GM18511 (cell line): Measurements from ENCODE around the gene ZNF512B.
"Not testable (repeated sequence)": the region's sequence is repeated elsewhere in the genome, so short reads cannot be mapped to it uniquely, and the experiment has no call there.

ENCODE experiments used
- ATAC-seq: cut with Tn5 transposase; IDR thresholded peaks from one replicate; pipeline ENCODE4 v1.9.1; 2021; ENCODE audit warnings: mild to moderate bottlenecking, moderate library complexity; ENCODE audit not compliant: unreplicated experiment

The ZNF512B gene

GRCh38 chr20:63969838-63970713 is at the start of gene ZNF512B:
Gene ZNF512B (minus strand): TSS chr20:63969930. CDS start chr20:63967950, 1,980 bp downstream.
- ATAC-seq, result peak; percentile 53

- no peak for ATAC-seq
Observed at GRCh38 chr20:64015635-64016034, 45.9 kb upstream of the ZNF512B start.

- ATAC-seq, result not testable (repeated sequence)
Observed at GRCh38 chr20:64012385-64013154, 42.8 kb upstream of the ZNF512B start.

- ATAC-seq, result no peak
Observed at GRCh38 chr20:64011366-64011779, 41.6 kb upstream of the ZNF512B start.

- no peak for ATAC-seq
Observed at GRCh38 chr20:64010711-64011237, 41.0 kb upstream of the ZNF512B start.

- ATAC-seq, result no peak
Observed at GRCh38 chr20:64009811-64010387, 40.2 kb upstream of the ZNF512B start.

GRCh38 chr20:64006902-64007301 is 37.2 kb upstream of the ZNF512B start:
- no peak for ATAC-seq

GRCh38 chr20:64006490-64006889 is 36.8 kb upstream of the ZNF512B start:
- no peak for ATAC-seq

GRCh38 chr20:64005394-64005793 is 35.7 kb upstream of the ZNF512B start:
- no peak for ATAC-seq

- ATAC-seq, result no peak
Observed at GRCh38 chr20:64003960-64004725, 34.4 kb upstream of the ZNF512B start.

- ATAC-seq, result no peak
Observed at GRCh38 chr20:64001607-64002011, 31.9 kb upstream of the ZNF512B start.

GRCh38 chr20:64000906-64001305 is 31.2 kb upstream of the ZNF512B start:
- no peak for ATAC-seq

- ATAC-seq, result no peak
Observed at GRCh38 chr20:63982937-63983336, 13.2 kb upstream of the ZNF512B start.

- peak; percentile 52 for ATAC-seq
Observed at GRCh38 chr20:63980806-63981728, 11.3 kb upstream of the ZNF512B start, which contains the start of gene PRPF6. Gene PRPF6 (plus strand): TSS chr20:63981132. CDS start chr20:63981246, 114 bp downstream.

GRCh38 chr20:63980317-63980805 is 10.6 kb upstream of the ZNF512B start:
- no peak for ATAC-seq

GRCh38 chr20:63979557-63980316 is 10.0 kb upstream of the ZNF512B start, which contains the start of gene SAMD10:
Gene SAMD10 (minus strand): TSS chr20:63979642. CDS start chr20:63979467, 175 bp downstream.
- ATAC-seq, result peak; percentile 39

GRCh38 chr20:63979229-63979556 is 9.5 kb upstream of the ZNF512B start:
- no peak for ATAC-seq
